Astrocyte of the cerebellum (primary cell): Measurements from ENCODE around the gene AUH.
A peak's percentile ranks its signal among the peaks of the same experiment; 100 is the strongest.

Experiments used
- DNase-seq: peaks from one replicate; pipeline ENCODE4 v3.0.0-alpha.2; 2011; ENCODE audit warnings: low read depth
- H3K4me3 ChIP-seq: 2 replicates; pipeline ENCODE4 v1.5.1; 2011; ENCODE audit warnings: mild to moderate bottlenecking, low read depth, low read length, moderate library complexity
- in situ Hi-C: cut with HindIII; loops from 2 replicates; pipeline ENCODE4 v1.10.0; 2017; ENCODE audit warnings: low sequenced_read_pairs
- TF ChIP-seq, protein P1 (sequence below): IDR thresholded peaks from 2 replicates; pipeline ENCODE4 v1.5.1; 2012; ENCODE audit warnings: low read length, low read depth, moderate library complexity, mild to moderate bottlenecking; ENCODE audit errors: missing control alignments

Gene AUH

DNA sequence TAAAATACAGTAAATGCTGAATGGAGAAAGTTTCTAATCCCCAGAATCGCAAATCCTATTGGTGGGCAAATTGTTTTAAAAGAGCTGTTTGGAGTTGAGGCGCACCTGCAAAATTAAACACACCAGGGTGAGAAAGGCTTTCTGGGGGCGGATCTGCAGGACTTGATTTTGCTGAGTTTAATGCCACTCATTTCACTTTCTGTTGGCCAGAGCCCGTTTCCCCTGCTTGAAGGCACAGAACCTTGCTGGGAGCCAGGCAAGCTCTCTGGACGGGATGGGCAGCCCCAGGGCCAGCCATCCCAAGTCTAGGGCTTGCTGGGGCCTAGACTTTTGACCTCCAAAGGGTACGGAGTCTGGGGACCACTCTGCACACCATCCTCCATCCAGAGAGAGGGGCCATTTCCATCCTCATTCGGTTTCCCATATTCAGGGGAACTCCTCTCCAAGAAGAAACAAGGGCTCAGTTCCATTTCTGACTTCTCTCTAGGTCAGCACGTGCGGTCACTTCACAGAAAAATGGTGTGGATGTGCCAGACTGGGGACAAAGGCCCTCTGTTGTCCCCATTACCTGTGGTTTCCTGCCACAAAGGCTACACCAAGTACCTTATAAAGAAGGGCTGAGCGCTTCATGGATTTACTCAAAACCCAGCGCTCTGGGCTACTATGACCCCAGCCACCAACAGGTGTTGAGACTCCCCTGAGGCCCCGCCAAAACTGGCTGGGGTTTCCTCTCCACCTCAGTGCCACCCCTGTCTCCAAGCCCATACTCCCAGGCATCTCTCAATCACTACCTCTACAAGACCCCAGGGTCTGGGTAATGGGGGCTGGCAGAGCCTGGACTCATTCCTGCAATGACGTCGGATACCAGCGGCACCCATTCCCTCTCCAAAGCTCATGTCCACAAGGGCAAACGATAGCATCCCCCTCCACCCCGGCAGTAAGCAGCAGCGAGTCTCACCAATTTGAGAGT lies 170.0 kb downstream of the AUH start:
- in situ Hi-C loops = no loop called here
- H3K4me3 ChIP-seq = no peak overlapping the region
- DNase-seq = no peak
- TF ChIP-seq, protein P1, sequence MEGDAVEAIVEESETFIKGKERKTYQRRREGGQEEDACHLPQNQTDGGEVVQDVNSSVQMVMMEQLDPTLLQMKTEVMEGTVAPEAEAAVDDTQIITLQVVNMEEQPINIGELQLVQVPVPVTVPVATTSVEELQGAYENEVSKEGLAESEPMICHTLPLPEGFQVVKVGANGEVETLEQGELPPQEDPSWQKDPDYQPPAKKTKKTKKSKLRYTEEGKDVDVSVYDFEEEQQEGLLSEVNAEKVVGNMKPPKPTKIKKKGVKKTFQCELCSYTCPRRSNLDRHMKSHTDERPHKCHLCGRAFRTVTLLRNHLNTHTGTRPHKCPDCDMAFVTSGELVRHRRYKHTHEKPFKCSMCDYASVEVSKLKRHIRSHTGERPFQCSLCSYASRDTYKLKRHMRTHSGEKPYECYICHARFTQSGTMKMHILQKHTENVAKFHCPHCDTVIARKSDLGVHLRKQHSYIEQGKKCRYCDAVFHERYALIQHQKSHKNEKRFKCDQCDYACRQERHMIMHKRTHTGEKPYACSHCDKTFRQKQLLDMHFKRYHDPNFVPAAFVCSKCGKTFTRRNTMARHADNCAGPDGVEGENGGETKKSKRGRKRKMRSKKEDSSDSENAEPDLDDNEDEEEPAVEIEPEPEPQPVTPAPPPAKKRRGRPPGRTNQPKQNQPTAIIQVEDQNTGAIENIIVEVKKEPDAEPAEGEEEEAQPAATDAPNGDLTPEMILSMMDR = no peak

DNA sequence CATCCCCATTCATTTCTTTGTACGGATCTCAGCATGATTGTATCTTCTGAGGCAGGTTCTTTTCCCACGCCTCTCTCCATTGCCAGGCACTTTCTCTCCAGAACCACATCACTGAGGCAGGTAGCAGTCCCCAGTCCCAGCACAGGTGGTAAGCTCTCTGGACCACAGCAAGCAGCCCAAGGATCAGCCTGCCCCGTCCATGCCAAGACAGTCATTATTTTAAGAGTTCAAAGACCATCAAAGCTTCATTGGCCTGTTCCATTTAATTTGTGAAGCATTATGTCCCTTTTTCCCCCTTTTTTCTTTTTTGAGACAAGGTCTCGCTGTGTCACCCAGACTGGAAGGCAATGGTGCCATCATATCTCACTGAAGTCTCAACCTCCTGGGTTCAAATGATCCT lies 171.7 kb downstream of the AUH start:
- in situ Hi-C loops = no loop called here
- H3K4me3 ChIP-seq = no peak overlapping the region
- DNase-seq = no peak
- TF ChIP-seq, protein P1 = no peak

DNA sequence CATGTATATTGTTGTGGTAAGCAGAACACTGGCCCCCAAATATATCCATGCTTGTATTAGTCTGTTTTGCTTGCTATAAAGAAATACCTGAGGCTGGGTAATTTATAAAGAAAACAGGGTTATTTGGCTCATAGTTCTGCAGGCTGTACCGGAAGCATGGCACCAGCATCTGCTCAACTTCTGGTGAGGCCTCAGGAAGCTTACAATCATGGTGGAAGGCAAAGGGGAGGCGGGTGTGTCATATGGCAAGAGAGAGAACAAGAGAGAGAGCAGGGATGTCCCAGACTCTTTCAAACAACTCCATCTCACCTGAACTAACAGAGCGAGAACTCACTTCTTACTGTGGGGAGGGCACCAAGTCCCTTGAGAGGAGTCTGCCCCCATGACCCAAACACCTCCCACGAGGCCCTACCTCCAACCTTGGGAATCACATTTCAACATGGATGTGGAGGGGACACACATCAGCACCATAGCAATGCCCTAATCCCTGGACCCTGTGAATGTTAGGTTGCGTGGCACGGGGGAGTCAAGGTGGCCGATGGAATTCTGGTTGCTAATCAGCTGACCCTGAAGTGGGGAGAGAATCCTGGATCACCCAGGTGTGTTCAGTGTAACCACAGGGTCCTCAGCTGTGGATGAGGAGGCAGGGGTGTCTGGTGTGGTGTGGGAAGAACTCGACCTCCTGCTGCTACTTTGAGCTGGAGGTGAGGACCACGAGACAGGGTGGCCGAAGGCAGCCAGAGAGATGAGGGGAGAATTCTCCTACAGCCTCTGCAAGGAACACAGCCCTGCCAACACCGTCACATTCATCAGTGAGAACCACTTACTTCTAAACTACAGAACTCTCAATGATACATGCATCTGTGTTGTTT lies 172.8 kb downstream of the AUH start:
- DNase-seq = no peak
- no peak overlapping the region for H3K4me3 ChIP-seq
- TF ChIP-seq, protein P1 = no peak
- in situ Hi-C loops = no loop called here

DNA sequence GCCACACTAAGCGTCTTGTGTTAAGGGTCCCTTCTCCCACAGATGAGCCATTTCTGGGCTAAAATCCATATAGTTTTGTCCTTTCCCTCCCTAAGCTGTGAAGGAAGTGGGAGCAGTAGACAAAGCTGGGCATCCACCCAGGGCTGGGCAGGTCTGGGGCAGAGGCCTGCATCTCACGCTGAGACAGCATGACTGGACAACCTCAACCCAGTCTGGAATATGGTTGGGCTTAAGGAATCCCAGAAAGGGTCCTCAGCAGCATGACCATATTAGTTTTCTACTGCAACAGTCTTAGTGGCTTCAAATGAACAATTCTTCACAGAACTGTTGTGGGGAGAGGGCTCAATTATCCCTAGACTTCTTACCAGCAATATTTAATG lies 173.8 kb downstream of the AUH start:
- H3K4me3 ChIP-seq = no peak overlapping the region
- in situ Hi-C loops = no loop called here
- DNase-seq = peak; percentile 93
- TF ChIP-seq, protein P1 = no peak

DNA sequence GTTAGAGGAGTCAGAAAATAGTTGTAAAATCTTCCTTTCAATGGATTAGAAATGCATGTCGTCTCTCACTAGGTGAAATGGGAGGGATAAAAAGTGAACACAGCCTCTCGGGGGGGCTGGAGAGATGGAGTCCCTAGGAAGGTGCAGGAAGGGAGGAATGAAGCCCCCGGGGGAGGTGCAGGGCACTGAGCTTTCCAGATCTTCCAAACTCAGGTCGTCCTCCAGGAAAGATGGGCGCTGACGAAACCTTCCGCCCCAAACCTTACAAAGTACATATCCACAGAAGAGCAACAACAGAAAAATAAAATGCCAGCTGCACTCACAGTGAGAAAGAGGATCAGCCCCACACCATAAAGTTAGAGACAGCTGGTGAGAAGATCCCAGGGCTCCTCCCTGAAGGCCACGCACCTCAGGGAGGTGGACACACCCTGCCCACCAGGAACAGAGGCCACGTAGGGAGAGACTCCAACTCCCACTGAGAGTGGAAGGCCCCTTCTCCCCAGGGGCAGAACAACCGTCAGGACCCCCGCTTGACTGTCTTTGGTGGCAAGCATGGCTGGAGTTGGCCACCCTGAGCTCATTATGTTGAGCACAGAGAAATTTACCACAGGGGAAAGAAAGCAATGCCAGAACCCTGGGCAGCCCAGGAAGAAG lies 174.3 kb downstream of the AUH start:
- TF ChIP-seq, protein P1 = no peak
- in situ Hi-C loops = no loop called here
- no peak overlapping the region for H3K4me3 ChIP-seq
- no peak for DNase-seq

DNA sequence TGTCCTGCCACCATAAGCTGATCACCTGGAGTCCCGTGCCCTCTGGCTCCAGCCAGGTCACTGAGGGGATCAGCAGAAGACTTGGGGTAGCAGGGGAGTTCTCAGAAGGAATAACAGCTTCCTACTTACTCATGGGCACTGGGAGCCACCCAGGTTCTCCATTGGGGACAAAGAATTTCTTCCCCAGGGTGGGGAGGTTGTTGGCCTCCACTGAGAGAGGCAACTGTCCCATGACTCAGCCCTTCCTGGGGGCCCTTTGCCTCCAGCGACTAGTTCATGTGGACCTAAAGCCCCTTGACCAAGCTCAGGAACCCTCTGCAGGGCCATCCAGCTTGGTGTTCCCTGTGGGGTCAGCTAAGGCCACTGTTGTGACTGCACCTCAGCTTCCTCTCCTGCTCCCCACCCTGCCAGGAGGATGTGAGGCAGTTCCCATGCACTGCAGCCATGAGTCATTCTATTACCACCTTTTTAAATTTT lies 175.0 kb downstream of the AUH start:
- H3K4me3 ChIP-seq = no peak overlapping the region
- DNase-seq = no peak
- in situ Hi-C loops = no loop called here
- TF ChIP-seq, protein P1 = no peak
